Gastrocnemius medialis (tissue), 4 donors: ENCODE results near the gene FAM167B.

Experiments used
- CTCF ChIP-seq, 5 experiments: fragments of 450-650 bp in 3 of 5; fragments of 200-600 bp in 2 of 5; sonication (generic) in 2 of 5; IDR thresholded peaks in 4 of 5; conservative IDR thresholded peaks in 1 of 5; 1 replicate in 4 of 5; 2 replicates in 1 of 5; pipeline ENCODE4 v1.5.1; 2016 to 2019; ENCODE audit warnings: antibody characterized with exemption in 5 of 5, mild to moderate bottlenecking in 3 of 5, moderate library complexity in 3 of 5
- POLR2A ChIP-seq, 2 donors: fragments of 450-650 bp; IDR thresholded peaks; one replicate each; pipeline ENCODE4 v1.6.1; 2017; ENCODE audit warnings: antibody characterized with exemption in 2 of 2, mild to moderate bottlenecking in 2 of 2, moderate library complexity in 2 of 2

- TF ChIP-seq CTCF (IDR thresholded peaks at IDR 0.05 in 4 of 5, conservative IDR thresholded peaks at IDR 0.05 in 1 of 5), result no peak
- peak; percentile 41 to 44 for TF ChIP-seq POLR2A (IDR thresholded peaks at IDR 0.05)
These were observed 41.3 kb upstream of the FAM167B start, which contains the start of gene IQCC for GRCh38 chr1:32205401-32206370.
